Measurements from ENCODE around the gene GFRA1. TPM values are rescaled to one million over a fixed set of nuclear protein-coding genes. Genes with fewer than 3 reads are reported as not detected.

The GFRA1 gene
- total and polyA plus RNA-seq, 5 donors, result 2.7 to 8.3 (median 6.8) TPM

DNA sequence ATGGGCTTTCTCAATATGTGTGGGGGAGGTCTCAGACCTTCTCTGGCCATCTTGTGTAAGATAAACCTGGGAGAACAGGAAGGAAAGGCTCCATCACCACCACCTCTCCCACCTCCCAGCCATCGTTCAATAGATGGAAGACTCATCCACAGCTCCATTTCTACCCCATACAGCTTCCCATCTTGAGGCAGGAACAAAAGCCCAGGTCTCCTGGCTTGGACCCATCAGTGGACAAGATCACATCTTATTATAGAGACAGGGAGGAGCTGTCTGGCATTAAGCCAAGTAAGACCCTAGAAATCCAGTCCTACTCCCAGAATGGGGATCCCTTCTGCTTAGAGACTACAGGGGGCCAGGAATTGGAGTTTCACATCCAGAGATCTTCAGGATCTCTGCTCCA, 150.3 kb downstream of the GFRA1 start:
- ATAC-seq (no peak), DNase-seq (no peak)
- Histone ChIP-seq H3K4me3 (ENCODE audit: low read length) (no peak overlapping the region), H3K27ac (ENCODE audit: low read length) (no peak overlapping the region), H3K27me3 (ENCODE audit: control insufficient read depth, insufficient read depth) (no peaks in the 10 kb centered on the region), H3K9me3 (ENCODE audit: control insufficient read depth, low read length) (no peaks in the 10 kb centered on the region), H3K4me1 (ENCODE audit: control insufficient read depth, insufficient read depth, low read length) (peaks cover 3% of the 10 kb centered on the region)
- intact Hi-C loops (cut with DNase I), result no loop called here
- 78% methylated on average over 1 of the region's 1 CpG for WGBS

DNA sequence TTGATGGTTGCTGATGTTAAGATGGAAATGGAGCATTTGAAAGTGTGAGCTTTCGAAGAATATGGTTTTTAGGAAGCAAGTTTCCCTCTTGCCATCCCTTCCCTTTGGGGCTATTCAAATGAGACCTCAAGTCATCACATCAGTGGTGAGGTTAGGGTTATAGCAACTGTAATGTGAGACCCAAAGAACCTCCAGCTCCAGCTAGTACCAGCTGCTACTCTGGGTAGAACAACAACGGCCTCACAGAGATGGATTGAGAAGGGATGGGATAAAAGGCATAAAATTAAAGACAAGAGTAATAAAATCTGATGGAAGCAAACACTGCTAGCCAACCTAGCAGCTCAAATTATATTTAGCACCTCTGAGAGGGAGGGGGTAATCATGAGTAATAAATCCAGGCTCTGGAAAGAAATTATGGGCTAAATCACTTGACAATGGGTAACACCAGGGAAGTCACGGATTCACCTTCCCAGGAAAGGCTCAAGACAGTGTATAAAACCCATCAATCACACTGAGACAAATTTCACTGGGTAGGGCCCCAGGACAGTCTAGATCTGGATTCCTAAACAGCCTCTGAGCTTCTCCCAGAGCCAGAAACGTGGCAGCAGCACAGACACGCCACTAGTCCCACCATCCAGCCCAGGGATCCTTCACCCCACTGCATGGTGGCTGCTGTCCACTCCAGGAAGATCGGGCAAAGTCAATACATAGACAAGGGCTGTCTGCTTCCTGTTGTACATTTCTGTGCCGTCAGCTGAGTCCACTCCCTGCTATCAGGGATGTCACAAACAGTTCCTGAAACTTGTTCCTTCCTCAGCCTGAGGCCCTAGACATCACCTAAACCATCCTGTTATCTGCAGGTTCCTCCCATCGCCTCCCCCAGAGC, 151.1 kb downstream of the GFRA1 start:
- intact Hi-C loops (cut with DNase I), result no loop called here
- no peak overlapping the region for H3K27ac ChIP-seq (ENCODE audit: low read length)
- 72% methylated on average over 8 of the region's 8 CpGs for WGBS
- H3K9me3 ChIP-seq (ENCODE audit: control insufficient read depth, low read length), result no peaks in the 10 kb centered on the region
- no peak for ATAC-seq
- no peaks in the 10 kb centered on the region for H3K27me3 ChIP-seq (ENCODE audit: control insufficient read depth, insufficient read depth)
- no peak overlapping the region for H3K4me3 ChIP-seq (ENCODE audit: low read length)
- no peak for DNase-seq
- peaks cover 3% of the 10 kb centered on the region for H3K4me1 ChIP-seq (ENCODE audit: control insufficient read depth, insufficient read depth, low read length)

DNA sequence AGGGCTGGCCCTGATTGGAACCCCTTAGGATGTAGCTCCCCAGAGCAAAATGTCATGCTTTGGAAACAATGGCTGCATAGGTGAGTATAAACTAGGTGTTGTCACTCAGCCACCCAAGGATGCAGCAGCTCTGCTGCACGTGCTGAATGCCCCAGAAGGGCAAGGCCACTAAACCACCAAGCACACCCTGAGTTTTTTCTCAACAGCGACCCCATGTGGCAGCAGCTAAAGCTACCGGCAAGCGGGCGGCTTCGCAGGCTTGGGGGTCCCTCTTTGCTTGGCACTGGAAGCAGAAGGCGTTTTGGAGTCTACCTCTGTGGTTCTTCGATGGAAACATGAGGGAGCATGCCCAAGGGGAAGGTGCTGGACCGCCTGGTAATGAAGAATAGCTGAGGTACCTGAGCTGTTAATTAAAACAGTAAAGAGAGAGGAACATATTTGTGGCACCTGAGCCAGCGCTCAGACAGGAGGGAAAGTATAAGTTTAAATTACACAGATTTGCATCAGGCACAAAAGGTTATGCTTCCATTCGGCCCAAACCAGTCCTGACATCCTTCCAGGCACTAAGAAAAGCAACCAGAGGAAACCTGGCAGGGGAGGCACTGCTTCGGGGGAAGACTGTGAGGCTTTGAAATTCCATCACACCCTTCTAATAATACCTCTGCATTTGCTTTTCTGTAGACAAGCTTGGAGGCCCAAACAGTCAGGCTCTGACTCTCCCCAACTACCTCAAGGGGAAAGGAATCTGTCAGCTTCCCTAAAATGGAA, 152.1 kb downstream of the GFRA1 start:
- intact Hi-C loops (cut with DNase I), result no loop called here
- H3K4me3 ChIP-seq (ENCODE audit: low read length), result no peak overlapping the region
- no peaks in the 10 kb centered on the region for H3K27me3 ChIP-seq (ENCODE audit: control insufficient read depth, insufficient read depth)
- 64% methylated on average over 12 of the region's 12 CpGs for WGBS
- DNase-seq (no peak), ATAC-seq (no peak)
- H3K4me1 ChIP-seq (ENCODE audit: control insufficient read depth, insufficient read depth, low read length), result peaks cover 3% of the 10 kb centered on the region
- H3K9me3 ChIP-seq (ENCODE audit: control insufficient read depth, low read length), result no peaks in the 10 kb centered on the region
- no peak overlapping the region for H3K27ac ChIP-seq (ENCODE audit: low read length)

DNA sequence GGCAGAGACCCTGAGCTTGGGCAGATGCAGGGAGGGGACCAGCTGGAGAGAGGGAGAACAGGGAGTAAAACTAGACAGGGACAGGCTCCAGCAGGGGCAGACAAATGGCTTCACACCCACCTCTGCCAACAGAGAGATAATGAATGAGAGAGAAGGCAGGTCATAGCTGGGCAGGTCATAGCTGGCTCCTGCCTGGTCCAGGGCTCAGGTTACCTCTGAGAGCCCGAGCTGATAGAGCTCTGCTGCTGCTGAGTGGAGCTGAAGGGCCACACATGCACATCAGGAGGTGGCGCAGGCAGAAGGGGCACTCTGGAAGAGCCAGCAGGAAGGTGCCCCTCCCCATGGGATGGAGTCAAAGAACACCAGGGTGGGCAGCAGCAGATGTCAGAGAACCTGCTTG, 154.2 kb downstream of the GFRA1 start:
- Histone ChIP-seq H3K27me3 (ENCODE audit: control insufficient read depth, insufficient read depth) (no peaks in the 10 kb centered on the region), H3K9me3 (ENCODE audit: control insufficient read depth, low read length) (no peaks in the 10 kb centered on the region), H3K4me3 (ENCODE audit: low read length) (no peak overlapping the region), H3K27ac (ENCODE audit: low read length) (no peak overlapping the region), H3K4me1 (ENCODE audit: control insufficient read depth, insufficient read depth, low read length) (peaks cover 3% of the 10 kb centered on the region)
- 50% methylated on average over 2 of the region's 2 CpGs for WGBS
- DNase-seq (peak in 1 of 3 donors; percentile 56), ATAC-seq (peak in 1 of 2 donors; percentile 67)
- intact Hi-C loops (cut with DNase I), result no loop called here

DNA sequence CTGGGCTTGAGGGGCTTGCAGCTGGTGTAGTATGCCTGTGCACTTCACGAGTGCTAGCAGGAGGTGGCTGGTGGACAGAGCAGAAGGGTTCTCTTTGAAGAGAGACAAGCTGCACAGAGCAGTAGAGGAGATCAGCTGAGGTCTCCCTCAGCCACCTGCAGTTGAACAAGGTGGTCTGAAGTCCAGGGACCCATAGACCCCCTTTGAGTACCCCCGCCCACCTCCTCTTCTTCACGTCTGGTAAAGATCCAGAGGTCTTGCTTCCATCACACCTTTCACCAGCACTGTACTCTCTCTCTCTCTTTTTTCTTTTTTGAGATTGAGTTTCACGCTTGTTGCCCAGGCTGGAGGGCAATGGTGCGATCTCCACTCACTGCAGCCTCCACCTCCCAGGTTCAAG, 157.2 kb downstream of the GFRA1 start:
- H3K4me1 ChIP-seq (ENCODE audit: control insufficient read depth, insufficient read depth, low read length), result peaks cover 3% of the 10 kb centered on the region
- no peak overlapping the region for H3K27ac ChIP-seq (ENCODE audit: low read length)
- DNase-seq, result no peak

DNA sequence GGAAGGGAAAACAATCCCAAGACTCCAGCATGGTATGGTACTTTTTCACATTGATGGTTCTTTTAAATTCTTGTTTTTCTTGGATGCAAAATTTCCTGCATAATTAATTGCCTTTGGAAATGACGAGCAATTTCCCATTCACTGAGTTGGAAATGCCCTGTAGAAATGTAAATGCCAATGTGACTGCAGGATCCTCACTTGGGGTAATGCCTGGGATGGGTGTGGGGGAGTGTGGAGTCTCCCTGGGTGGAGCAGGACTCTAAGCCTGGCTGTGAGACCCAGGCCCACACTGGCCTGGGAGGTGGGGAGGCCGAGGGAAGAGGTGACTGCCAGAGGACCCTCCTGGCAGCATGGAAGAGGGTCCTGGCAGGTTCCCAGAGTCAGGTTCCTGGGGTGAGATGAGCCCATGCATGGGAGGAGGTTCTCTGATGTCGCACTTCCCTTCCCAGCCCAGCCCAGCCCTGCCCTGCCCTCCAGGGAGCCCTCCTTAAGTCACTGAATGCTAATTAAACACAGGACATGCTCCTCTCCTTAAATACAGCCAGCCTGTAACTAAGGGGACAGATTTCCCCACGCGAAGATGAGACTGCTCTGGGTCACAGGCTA, 157.9 kb downstream of the GFRA1 start:
- intact Hi-C loops (cut with DNase I), result no loop called here
- H3K9me3 ChIP-seq (ENCODE audit: control insufficient read depth, low read length), result no peaks in the 10 kb centered on the region
- H3K27ac ChIP-seq (ENCODE audit: low read length), result no peak overlapping the region
- no peak overlapping the region for H3K4me3 ChIP-seq (ENCODE audit: low read length)
- no peaks in the 10 kb centered on the region for H3K27me3 ChIP-seq (ENCODE audit: control insufficient read depth, insufficient read depth)
- ATAC-seq (no peak), DNase-seq (no peak)
- peaks cover 3% of the 10 kb centered on the region for H3K4me1 ChIP-seq (ENCODE audit: control insufficient read depth, insufficient read depth, low read length)
- 66% methylated on average over 5 of the region's 5 CpGs for WGBS

More for the DNA sequence above, 157.2 kb downstream of the GFRA1 start:
- intact Hi-C loops (cut with DNase I), result no loop called here
- no peaks in the 10 kb centered on the region for H3K9me3 ChIP-seq (ENCODE audit: control insufficient read depth, low read length)
- WGBS, result 91% methylated on average over 5 of the region's 5 CpGs
- ATAC-seq, result no peak
- H3K4me3 ChIP-seq (ENCODE audit: low read length), result no peak overlapping the region
- H3K27me3 ChIP-seq (ENCODE audit: control insufficient read depth, insufficient read depth), result no peaks in the 10 kb centered on the region

DNA sequence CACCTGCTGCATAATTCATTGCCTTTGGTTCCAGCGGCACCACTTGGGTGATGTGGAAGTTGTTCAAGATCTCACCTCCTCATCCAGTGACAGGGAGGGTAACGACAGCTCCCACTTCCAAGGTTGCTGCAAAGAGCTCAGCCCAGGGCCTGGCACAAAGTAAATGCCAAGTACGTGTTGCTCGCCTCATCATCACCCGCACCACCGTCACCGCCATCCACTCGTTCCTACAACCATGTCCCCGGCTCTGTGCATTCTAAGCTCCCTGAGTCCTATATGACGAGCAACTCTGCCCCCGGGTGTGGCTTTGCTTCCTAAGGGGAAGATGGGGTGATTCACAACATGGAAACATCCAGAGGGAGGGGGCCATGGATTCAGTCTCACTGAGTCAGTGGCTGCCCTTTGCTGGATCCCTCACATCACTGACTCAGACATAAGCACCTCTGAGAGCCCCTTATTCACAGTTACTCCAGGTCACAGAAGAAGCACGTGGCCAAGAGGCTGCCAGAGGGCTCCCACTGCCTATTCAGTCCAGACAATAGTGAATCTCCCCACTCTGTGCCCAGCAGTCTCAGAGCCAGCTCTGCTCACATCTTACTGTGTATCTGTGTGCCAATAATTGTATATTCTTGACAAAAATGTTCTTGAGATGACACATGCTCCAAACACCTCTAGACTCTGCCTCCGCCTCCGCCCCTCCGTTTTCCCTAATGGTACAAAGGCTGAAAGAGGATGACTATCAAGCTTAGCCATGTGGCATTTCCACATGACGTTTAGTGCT, 159.1 kb downstream of the GFRA1 start:
- WGBS, result 89% methylated on average over 16 of the region's 16 CpGs
- intact Hi-C loops (cut with DNase I), result no loop called here
- no peak for DNase-seq
- Histone ChIP-seq H3K27me3 (ENCODE audit: control insufficient read depth, insufficient read depth) (no peaks in the 10 kb centered on the region), H3K4me3 (ENCODE audit: low read length) (no peak overlapping the region), H3K27ac (ENCODE audit: low read length) (no peak overlapping the region), H3K9me3 (ENCODE audit: control insufficient read depth, low read length) (no peaks in the 10 kb centered on the region), H3K4me1 (ENCODE audit: control insufficient read depth, insufficient read depth, low read length) (peaks cover 3% of the 10 kb centered on the region)
- no peak for ATAC-seq

DNA sequence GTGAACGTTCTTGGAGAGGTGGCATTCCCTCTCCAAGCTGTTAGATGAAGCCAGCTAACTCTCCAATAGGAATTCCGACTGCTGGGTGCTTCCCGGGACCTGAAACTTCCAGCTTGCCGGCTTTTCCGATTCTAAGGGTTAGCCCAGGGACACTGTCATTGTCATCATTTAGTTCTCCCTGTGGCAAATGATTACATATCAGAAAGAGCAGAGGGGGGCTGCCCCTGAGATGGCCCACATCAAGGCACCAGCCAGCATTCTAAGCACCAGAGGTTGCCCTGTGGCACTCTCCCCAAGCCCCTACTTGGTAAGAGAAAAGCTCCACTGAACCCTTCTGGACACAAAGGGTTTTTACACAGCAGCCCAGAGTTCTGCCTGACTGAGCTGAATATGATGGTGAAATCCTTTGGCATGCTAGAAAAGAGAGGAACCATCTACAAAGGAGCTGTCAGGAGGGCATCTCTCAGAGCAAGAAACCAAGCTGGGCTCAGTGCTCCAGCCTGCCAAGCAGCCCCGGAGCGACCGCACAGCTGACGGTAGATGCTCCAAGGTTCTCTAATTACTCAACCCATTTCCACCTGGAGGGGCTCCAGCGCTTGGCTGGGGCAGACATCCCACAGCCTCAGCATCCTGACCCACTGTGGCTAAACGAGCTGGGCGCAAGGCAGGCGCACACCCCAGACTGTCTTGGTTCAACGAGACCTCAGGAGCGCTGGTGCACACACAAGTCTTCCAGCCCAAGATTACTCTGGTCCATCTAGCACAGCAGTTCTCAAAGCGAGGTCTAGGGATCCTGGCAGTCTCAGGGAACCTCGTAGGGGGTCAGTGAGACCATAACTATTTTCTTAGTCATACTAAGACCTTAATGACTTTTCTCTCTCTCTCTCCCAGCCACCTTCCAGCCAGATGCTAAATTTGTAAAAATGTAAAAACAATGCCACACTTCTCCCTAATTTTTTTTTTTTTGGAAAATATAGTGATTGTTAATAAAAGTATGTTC, 160.5 kb downstream of the GFRA1 start:
- Histone ChIP-seq H3K4me3 (ENCODE audit: low read length) (no peak overlapping the region), H3K27me3 (ENCODE audit: control insufficient read depth, insufficient read depth) (no peaks in the 10 kb centered on the region), H3K9me3 (ENCODE audit: control insufficient read depth, low read length) (no peaks in the 10 kb centered on the region), H3K27ac (ENCODE audit: low read length) (no peak overlapping the region), H3K4me1 (ENCODE audit: control insufficient read depth, insufficient read depth, low read length) (no peaks in the 10 kb centered on the region)
- intact Hi-C loops (cut with DNase I), result no loop called here
- 90% methylated on average over 17 of the region's 17 CpGs for WGBS
- DNase-seq (no peak), ATAC-seq (no peak)

DNA sequence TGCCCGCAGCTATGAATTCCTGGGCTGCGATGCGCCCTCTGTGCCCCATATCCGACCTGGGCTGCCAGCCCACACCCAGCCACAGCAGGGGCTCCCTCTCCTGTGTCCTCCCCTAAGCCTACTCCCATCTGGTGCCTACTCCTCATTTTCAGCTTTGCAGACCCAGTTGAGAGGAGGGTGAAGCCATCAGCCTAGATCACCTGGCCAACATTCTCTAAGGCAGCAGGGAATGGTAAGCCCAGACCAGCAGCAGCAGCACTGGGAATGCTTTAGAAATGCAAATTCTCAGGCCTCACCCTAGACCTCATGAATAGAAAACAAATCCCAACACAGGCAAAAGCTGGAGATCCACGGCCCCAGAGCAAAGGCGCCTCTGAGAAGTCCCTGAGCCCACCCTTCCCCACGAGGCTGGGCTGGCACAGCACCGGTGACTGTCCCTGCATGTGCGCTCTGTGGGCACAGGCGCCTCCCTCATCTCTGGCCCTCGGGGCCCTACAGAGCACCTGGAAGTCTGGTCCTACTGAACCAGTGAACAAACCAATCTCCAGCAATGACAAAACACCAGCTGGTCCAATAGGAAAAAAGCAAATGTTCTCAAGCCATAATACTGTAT, 161.4 kb downstream of the GFRA1 start:
- WGBS, result 84% methylated on average over 11 of the region's 11 CpGs
- intact Hi-C loops (cut with DNase I), result no loop called here

More for the DNA sequence above, 161.4 kb downstream of the GFRA1 start:
- H3K27me3 ChIP-seq (ENCODE audit: control insufficient read depth, insufficient read depth), result no peaks in the 10 kb centered on the region
- H3K27ac ChIP-seq (ENCODE audit: low read length), result no peak overlapping the region
- H3K9me3 ChIP-seq (ENCODE audit: control insufficient read depth, low read length), result no peaks in the 10 kb centered on the region
- no peak for ATAC-seq
- no peak for DNase-seq
- H3K4me1 ChIP-seq (ENCODE audit: control insufficient read depth, insufficient read depth, low read length), result no peaks in the 10 kb centered on the region
- no peak overlapping the region for H3K4me3 ChIP-seq (ENCODE audit: low read length)
